Mammary epithelial cell (primary cell): ENCODE data around the gene TOMM40L.

Experiments
- CTCF ChIP-seq, 2 donors: IDR thresholded peaks in 1 of 2; conservative IDR thresholded peaks in 1 of 2; 2 replicates each; pipeline ENCODE4 v1.5.1; 2011 to 2012; ENCODE audit warnings: inconsistent platforms in 2 of 2, low read length in 2 of 2, mild to moderate bottlenecking in 2 of 2, control low read depth in 1 of 2, low read depth in 1 of 2; ENCODE audit not compliant: insufficient read depth in 1 of 2; ENCODE audit errors: extremely low read depth in 1 of 2
- EZH2 ChIP-seq: IDR thresholded peaks from 2 replicates; pipeline ENCODE4 v1.6.1; 2012; ENCODE audit warnings: low read length, inconsistent platforms, borderline replicate concordance

DNA sequence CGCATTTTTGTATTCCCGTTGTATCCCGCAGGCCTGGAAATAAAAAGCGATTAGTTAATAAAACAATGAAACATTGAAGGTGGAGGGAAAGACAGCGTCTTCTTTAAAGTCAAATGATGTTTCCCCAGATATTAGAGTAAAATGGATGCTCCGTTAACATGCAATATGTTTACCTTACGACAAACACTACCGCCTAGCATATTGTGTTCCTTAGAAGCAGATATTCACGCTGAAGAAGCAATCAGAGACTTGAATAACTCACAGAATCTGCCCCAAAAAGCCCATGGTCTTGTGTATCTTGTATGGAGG lies 48.0 kb upstream of the TOMM40L start:
- TF ChIP-seq CTCF (conservative IDR thresholded peaks at IDR 0.05 in 1 of 2, IDR thresholded peaks at IDR 0.05 in 1 of 2; ENCODE audit: extremely low read depth in 1 of 2, insufficient read depth in 1 of 2, low read depth in 1 of 2, low read length in 2 of 2) (no peak), EZH2 (no peak)
